A673 (cell line): Measurements from ENCODE around the gene RIMS1.

Experiments used
- CTCF ChIP-seq: fragments of 300-800, 200-600 bp; sonication (generic); conservative IDR thresholded peaks from 2 replicates; pipeline ENCODE4 v1.5.1; 2017; ENCODE audit warnings: low read depth, mild to moderate bottlenecking, antibody characterized with exemption, low read length, moderate library complexity, mixed read lengths
- EZH2 ChIP-seq: fragments of 200-600 bp; sonication (generic); IDR thresholded peaks from 2 replicates; pipeline ENCODE4 v1.6.1; 2017; ENCODE audit warnings: borderline replicate concordance, low read depth, mild to moderate bottlenecking, mixed read lengths, antibody characterized with exemption, low read length; ENCODE audit not compliant: poor library complexity, severe bottlenecking

GRCh38 chr6:71929047-71929446 lies 42.7 kb downstream of the RIMS1 start:
- TF ChIP-seq CTCF, result no peak
- TF ChIP-seq EZH2, result no peak
